ENCODE measurements around the gene MYBPC2. TPM values are rescaled to one million over a fixed set of nuclear protein-coding genes. Genes with fewer than 3 reads are reported as not detected.

Gene MYBPC2
- total and polyA plus RNA-seq, 2 donors (not counting 3 experiments of a cell fraction or from before 2014, with no cell fraction given) = 0.03 TPM; not detected in 1

GRCh38 chr19:50428772-50429463 is 3.8 kb upstream of the MYBPC2 start:
- TF ChIP-seq EZH2 (IDR thresholded peaks at IDR 0.05; ENCODE audit: borderline replicate concordance, low read depth, low read length, severe bottlenecking) (no peak), FOS (IDR thresholded peaks at IDR 0.05; ENCODE audit: borderline replicate concordance, insufficient read depth, low read length) (no peak), JUN (IDR thresholded peaks at IDR 0.05; ENCODE audit: borderline replicate concordance, insufficient read depth, insufficient read length, low read depth) (no peak), CTCF (IDR thresholded peaks at IDR 0.05; ENCODE audit: extremely low read depth in 1 of 2, insufficient read depth in 1 of 2, low read depth in 1 of 2, low read length in 2 of 2) (no peak), MYC (IDR thresholded peaks at IDR 0.05; ENCODE audit: low read depth, low read length) (no peak), POLR2A (IDR thresholded peaks at IDR 0.05; ENCODE audit: low read depth, low read length) (no peak), GATA2 (IDR thresholded peaks at IDR 0.05; ENCODE audit: insufficient read depth, insufficient read length, low read depth, low read length) (no peak), POLR2AphosphoS5 (IDR thresholded peaks at IDR 0.05; ENCODE audit: insufficient read depth, low read depth, low read length) (no peak)
- TF ChIP-seq, protein P1, sequence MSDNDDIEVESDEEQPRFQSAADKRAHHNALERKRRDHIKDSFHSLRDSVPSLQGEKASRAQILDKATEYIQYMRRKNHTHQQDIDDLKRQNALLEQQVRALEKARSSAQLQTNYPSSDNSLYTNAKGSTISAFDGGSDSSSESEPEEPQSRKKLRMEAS (IDR thresholded peaks at IDR 0.05; ENCODE audit: insufficient read depth, insufficient read length) = no peak
- Histone ChIP-seq H3K9me1 (replicated peaks; ENCODE audit: control insufficient read depth, extremely low read depth, insufficient read depth, low read length) (no peaks in the 10 kb centered on the region), H3K4me3 (replicated peaks in 1 of 3; ENCODE audit: insufficient read depth in 1 of 3, low read depth in 1 of 3, low read length in 3 of 3) (no peak overlapping the region), H3K9me3 (replicated peaks; ENCODE audit: control insufficient read depth, insufficient read depth, low read length) (no peaks in the 10 kb centered on the region), H3K9ac (replicated peaks; ENCODE audit: extremely low read depth, insufficient read depth, low read length) (no peak overlapping the region), H3K27me3 (ENCODE audit: control insufficient read depth in 2 of 2, insufficient read depth in 2 of 2, low read length in 2 of 2) (peaks cover 4 to 13% of the 10 kb centered on the region in 2 experiments), H4K20me1 (replicated peaks; ENCODE audit: control insufficient read depth, extremely low read depth, insufficient read depth, low read length) (no peaks in the 10 kb centered on the region), H2AFZ (ENCODE audit: low read depth, low read length) (no peak overlapping the region), H3K4me1 (ENCODE audit: control insufficient read depth, extremely low read depth, insufficient read depth, low read length) (peaks cover 6% of the 10 kb centered on the region), H3K36me3 (ENCODE audit: control insufficient read depth in 2 of 2, extremely low read depth in 1 of 2, insufficient read depth in 2 of 2, low read length in 2 of 2) (no peaks in the 10 kb centered on the region), H3K79me2 (ENCODE audit: control insufficient read depth, insufficient read depth, low read length) (no peaks in the 10 kb centered on the region), H3K27ac (ENCODE audit: insufficient read depth, low read depth, low read length) (no peak overlapping the region), H3K4me2 (ENCODE audit: insufficient read depth, low read length) (no peak overlapping the region)
- dilution Hi-C loops (cut with MboI; ENCODE audit: extremely low pct_ligation_motif_present, low sequenced_read_pairs) (no loop called here), intact Hi-C loops (cut with micrococcal nuclease) (no loop called here)
- ChIA-PET POLR2A (no interaction called here), CTCF (interaction anchor here (0.6 kb wide), 1 partner anchor 32 kb away, joined by 3 read pairs; no protein-coding TSS in a partner anchor)
- FAIRE-seq (no peak), DNase-seq (ENCODE audit: low read depth, low spot score) (no peak)
- BruUV-seq (replicated peaks) = no TSS peak
